ENCODE measurements around the gene HYAL4. TPM values are rescaled to one million over a fixed set of nuclear protein-coding genes. Genes with fewer than 3 reads are reported as not detected.
"Not testable (repeated sequence)": the region's sequence is repeated elsewhere in the genome, so short reads cannot be mapped to it uniquely, and the experiment has no call there.

Gene HYAL4
- total RNA-seq, 1 donor from 2014 or later = not detected

DNA sequence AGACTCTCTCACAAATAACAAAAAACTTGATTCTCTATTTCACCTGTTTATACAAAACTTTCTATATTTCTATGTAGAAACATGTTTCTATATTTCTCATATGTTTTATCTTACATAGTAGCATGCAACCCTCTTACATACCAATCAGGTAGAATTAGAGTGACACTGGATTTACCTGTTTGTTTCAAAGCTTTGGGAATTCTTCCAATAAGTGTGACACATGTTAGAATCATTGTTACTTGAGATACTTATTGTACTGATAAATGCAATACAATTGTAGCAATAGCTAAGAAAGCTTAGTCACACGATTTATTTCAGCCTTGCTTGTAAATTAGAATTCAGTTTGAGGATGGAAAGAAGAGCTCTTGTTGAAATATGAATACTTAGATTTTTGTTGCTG lies 4.9 kb downstream of the HYAL4 start:
- DNase-seq = no peak

DNA sequence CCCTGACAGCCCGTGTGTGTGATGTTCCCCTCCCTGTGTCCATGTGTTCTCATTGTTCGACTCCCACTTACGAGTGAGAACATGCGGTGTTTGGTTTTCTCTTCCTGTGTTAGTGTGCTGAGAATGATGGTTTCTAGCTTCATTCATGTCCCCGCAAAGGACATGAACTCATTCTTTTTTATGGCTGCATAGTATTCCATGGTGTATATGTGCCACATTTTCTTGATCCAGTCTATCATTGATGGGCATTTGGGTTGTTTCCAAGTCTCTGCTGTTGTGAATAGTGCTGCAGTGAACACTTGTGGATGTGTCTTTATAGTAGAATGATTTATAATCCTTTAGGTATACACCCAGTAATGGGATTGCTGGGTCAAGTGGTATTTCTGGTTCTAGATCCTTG lies 6.4 kb downstream of the HYAL4 start:
- not testable (repeated sequence) for DNase-seq

DNA sequence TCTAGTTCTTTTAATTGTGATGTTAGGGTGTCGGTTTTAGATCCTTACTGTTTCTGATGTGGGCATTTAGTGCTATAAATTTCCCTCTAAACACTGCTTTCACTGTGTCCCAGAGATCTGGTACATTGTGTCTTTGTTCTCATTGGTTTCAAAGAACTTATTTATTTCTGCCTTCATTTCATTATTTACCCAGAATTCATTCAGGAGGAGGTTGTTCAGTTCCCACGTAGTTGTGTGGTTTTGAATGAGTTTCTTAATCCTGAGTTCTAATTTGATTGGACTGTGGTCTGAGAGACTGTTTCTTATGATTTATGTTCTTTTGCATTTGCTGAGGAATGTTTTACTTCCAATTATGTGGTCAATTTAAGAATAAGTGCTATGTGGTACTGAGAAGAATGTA lies 9.3 kb downstream of the HYAL4 start:
- DNase-seq = not testable (repeated sequence)

DNA sequence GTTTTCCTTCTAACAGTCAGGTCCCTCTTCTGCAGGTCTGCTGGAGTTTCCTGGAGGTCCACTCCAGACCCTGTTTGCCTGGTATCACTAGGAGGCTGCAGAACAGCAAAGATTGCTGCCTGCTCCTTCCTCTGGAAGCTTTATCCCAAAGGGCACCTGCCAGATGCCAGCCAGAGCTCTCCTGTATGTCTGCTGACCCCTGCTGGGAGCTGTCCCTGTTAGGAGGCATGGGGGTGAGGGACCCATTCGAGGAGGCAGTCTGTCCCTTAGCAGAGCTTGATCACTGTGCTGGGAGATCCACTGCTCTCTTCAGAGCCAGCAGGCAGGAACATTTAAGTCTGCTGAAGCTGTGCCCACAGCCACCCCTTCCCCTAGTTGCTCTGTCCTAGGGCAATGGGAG lies 11.5 kb downstream of the HYAL4 start:
- DNase-seq = not testable (repeated sequence)

DNA sequence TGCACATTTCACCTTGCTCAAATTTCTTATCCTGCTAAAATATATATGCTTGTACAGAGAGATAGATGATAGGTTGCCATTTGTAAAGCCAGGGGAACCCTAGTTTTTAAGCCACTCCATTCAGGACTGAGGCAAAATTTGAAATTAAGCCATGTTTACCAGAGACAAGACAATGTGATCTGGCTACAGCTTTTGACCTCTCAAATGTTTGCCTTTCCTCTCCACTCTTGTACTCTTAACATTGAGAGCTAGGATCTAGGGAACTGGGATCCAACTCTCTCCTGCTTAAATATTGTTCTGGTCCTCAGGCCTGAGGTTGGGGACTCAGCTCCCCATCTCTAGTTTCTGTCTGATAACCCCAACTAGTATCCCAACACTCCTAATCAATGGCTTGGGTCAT lies 15.9 kb downstream of the HYAL4 start:
- DNase-seq = no peak

DNA sequence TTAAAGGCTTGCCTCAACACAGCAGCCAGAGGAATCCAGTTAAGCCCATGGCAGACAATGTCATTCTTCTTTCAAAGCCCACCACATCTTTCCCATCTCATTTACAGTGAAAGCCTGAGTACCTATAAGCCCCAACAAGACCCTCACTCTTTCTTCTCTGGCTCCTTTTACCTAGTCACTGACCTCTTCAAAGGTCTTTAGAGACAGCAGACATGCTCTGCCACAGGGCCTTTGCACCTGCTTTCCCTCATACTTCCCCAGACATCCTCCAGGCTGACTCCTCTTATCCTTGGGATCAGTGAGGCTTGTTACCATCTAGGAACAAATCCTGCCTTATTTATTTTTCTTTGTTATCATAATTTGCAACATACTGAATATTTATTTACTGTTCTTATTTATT lies 17.8 kb downstream of the HYAL4 start:
- no peak for DNase-seq

DNA sequence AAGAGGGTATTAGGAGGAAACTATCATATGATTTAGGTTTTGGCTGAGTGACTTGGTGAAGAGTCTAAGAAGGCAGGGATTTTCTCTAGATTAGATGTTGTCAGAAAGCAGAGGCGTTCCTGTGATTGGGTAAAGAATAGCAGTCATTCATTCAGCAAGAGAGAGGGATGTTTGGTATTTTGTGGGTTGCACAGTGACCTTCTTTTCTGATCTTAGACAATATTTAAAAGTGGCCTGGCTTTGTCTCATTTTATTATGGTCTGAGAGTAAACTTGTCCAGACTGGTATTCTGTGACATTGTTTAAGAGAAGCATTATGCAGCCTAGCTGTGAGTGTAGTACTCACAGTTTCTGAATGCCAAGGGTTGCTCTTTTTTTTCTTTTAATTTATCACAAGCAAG lies 18.5 kb downstream of the HYAL4 start:
- DNase-seq = no peak

DNA sequence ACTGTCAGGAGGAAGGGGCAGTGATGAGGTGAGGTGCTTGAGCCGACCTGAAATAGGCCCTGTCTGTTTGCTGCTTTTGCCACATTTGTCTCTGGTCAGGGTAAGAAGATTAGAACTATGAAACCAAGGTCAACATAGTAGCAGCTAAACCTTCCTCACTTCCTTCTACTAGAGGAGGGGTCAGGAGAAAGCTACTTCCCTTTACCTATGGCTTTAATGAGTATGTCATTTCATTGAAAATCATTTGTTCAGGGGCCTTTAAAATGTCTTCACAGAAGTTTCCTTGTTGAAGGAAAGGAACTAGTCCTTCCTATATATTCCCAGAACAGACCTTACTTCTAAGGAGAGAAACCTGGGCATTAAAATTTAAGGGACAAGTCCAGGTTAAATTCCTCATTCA lies 19.0 kb downstream of the HYAL4 start:
- DNase-seq = no peak

DNA sequence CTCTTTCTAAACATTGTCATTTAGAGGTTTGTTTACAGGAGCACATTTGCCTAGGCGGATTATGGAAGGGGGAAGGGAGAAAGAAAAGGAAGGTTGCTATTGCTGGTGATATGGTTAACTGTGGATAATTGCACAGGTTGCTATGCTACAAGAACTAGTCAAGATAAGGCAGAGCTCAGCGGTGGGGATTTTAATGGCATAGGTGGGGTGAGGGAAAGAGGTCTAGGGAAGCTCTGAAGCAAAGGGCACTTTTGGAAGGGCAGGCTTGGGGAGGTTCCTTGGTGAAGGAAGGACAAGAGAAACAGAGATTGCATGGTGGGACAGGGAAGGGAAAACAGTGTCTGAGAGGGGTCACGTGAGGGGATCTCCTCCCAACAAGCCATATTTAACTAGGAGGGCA lies 19.5 kb downstream of the HYAL4 start:
- DNase-seq = no peak

DNA sequence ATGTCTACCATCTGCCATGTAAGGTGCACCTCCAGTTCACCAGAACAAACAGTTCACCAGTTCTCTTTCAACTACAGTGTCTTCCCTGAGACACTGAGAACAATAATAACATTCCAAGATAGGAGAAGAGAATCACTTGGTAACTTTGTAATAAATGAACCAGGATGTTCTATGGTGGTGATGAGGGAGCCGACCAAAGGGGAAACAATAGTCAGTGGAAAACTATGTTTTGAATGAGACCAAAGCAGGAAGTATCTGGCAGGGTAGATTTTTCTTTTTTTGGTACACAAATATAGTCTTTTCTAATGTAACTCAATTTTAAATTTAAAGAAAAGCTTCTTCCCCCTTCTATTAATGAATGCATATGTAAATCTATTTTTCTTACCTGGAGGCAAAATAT lies 20.0 kb downstream of the HYAL4 start:
- peak; percentile 69 for DNase-seq

DNA sequence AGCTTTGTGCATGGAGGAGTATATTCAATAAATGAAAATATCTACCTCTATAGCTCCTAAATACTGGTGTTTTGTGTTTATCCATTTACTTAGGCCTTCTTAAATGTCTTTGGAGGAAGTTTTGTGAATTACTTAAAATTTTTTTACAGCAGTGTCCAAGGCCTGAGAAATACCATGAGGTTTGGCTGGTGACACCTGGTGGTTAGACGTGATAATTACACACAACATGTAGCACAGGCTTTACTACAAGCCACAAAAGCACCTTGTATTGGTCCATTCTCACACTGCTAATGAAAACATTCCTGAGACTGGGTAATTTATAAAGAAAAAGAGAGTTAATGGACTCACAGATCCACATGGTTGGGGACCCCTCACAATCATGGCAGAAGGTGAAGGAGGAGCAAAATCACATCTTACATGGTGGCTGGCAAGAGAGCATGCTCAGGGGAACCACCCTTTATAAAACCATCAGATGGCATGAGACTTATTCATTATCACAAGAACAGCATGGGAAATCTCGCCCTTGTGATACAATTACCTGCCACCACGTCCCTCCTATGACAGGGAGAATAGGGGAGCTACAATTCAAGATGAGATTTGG lies 20.6 kb downstream of the HYAL4 start:
- peak; percentile 89 for DNase-seq

DNA sequence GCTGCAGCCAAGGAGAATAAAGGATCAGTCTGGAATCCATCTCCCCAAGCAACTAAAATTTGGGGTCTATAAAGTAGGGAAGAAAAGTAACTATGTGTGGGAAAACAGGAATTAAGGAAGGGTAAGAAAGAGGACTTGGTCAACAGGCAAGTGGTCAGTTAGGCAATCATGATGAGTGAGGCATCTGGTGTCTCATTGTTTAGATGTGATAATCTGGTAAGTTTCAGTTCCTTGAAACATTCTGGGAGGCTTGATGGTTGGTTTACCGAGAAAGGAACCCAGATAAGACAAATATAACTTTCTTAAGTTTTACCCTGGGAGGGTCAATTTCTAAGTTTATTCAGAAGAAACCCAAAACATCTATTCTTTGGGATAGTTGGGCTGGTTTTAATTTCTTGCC lies 22.3 kb downstream of the HYAL4 start:
- DNase-seq = no peak

DNA sequence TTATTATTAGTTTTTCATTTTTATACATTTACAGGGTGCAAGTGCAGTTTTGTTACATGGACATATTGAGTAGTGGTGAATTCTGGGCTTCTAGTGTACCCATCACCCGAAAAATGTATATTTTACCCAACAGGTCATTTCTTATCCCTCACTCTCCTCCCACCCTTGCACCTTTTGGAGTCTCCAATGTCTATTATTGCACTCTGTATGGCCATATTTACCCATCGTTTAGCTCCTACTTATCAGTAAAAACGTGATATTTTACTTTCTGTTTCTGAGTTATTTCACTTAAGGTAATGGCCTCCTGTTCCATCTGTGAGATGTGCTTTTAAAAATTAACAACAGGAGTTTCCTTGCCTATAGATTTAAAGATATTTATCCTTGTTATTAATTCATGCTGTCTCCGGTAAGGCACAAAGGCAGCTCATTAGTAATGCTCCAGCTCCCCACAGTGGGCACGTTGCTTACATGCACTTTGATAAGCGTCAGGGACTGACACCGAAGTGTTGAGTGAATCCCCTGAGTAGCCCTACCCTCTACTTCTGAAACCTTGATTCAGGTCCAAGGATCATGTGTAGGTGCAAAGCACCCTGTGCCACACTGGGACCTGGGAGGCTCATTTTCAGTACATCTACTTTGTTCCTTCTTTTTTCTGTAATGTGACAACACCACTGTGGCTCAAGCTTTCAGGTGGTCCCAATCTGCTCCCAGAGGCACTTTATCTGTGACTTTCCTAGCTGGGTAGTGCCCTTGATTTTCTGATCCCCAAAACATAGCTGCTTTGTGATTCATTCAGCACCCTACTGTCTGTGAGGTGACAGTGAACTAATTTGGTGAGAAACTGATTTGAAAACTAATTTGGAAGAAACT lies 27.3 kb downstream of the HYAL4 start:
- DNase-seq = peak; percentile 84

DNA sequence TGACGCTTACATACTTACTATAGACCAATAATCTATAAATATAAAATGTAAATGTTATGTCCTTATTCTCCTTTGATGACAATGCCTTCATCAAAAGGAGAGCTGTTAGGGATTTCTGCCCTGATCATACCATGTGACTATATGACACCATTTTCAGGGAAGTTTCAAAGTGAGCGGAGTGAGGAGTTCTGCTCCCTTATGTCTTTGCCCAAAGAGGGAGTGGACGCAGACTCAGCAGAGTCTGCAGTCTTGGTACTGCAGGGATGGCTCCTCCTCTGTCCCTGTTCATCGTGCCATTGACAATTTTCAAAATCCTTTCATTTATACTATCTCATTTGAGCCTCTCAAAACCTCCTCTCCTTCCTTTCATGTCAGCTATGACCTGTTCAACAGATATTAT lies 27.9 kb downstream of the HYAL4 start:
- DNase-seq = no peak

DNA sequence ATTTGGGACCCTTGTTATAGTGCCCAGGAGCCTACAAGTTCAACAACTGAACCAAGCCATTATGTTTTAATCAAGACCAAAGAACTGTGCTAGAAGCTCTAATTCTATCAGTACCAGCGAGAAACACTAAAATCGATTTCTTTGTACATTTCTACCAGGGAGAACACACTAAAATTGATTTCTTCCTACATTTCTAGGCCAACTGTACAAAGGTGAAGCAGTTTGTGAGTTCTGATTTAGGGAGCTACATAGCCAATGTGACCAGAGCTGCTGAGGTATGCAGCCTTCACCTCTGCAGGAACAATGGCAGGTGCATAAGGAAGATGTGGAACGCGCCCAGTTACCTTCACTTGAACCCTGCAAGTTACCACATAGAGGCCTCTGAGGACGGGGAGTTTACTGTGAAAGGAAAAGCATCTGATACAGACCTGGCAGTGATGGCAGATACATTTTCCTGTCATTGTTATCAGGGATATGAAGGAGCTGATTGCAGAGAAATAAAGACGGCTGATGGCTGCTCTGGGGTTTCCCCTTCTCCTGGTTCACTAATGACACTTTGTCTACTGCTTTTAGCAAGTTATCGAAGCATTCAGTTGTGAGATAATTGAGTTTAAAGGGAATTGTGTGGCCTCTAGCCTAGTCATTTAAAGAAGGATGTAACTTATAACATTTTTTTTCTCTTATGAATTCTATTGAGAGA lies 31.7 kb downstream of the HYAL4 start:
- peak; percentile 52 for DNase-seq

DNA sequence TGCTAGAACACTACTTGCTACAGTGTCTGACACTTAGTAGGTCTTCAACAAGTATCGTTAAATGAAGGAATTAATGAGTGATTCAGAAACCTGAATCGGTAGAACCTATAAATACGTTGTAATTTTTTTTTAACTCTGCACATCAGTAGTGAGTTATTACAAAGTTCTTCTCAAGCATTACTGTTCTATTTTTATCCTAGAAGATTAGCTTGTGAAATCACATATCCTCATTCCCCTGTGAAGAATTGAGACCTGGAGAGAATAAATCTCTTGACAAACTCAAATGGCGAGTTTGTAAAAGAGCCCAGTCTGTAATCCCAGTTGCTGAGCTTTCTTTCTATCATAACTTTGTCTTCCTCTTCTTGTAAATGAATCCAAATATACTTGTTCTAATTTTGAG lies 34.7 kb downstream of the HYAL4 start:
- DNase-seq = no peak

DNA sequence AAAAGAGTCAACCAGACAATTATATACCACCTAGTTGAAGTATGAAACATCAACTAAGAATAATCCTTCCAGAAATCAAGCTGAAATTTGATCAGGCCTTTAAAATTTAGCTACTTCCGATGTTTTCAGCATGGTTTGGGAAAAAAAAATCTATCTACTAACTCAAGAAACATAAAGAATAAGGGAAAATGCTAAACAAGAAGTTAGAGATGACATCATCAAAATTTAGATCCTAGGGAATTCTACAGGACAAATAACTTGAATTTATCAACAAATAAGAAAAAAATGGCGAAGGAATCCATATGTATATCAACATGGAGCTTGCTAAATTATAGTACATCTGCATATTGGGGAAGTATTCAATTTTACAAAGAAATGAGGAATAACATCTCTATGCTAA lies 36.3 kb downstream of the HYAL4 start:
- no peak for DNase-seq

DNA sequence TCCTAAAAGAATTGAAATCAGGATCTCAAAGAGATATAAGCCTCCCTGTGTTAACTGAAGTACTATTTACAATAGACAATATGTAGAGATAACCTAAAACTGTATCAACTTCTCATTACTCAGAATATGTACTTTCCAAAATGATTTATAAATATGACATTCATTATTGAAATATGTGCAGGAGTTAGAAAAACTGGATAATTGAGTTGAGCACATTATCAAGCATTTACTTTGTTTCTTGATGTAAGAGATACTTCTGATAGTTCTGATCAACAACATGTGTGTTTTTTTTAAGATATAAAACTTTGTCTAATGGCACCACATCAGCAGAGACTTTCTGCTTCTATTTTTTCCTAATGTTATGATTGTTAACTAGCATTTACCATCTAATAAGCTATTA lies 38.2 kb downstream of the HYAL4 start:
- DNase-seq = no peak

DNA sequence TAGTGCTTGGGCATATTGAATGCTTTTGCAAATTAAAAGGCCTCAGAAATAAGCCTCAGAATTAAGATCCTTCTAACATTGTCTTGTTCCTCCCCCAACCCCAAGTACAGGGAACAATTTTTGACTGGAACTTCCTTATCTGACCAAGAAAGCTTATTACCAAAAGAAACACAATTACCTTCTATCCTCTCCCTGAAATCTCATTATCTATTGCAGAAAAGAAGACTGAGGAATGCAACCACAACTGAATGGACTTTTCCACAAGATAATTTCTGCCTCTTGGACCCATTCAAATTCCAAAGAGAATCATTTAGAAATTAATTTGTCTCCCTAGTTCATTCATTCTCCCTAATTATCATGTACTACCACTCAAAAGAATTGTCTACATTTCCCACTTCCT lies 43.2 kb downstream of the HYAL4 start:
- no peak for DNase-seq

DNA sequence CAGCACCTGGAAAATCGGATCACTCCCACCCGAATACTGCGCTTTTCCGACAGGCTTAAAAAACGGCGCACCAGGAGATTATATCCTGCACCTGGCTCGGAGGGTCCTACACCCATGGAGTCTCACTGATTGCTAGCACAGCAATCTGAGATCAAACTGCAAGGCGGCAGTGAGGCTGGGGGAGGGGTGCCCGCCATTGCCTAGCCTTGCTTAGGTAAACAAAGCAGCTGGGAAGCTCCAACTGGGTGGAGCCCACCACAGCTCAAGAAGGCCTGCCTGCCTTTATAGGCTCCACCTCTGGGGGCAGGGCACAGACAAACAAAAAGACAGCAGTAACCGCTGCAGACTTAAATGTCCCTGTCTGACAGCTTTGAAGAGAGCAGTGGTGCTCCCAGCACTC lies 49.8 kb downstream of the HYAL4 start:
- not testable (repeated sequence) for DNase-seq

DNA sequence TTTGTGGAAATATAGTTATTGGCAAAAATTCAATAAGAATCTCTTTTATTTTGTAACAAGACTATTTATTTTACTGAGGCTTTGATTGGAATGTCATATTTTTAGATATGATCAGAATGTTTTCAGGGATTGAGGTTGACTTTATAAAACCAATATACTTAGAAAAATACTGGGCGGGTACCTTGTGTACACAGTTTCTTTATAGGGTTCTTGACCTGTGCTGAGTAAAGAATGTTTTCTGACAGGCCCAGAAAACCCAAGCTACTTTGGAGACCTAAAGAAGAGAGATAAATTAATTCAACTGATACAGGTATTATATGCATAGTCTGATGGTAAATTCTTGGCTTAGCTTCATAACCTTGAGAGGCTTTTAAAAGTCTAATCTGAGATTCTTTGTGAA lies 56.1 kb downstream of the HYAL4 start:
- DNase-seq = no peak

DNA sequence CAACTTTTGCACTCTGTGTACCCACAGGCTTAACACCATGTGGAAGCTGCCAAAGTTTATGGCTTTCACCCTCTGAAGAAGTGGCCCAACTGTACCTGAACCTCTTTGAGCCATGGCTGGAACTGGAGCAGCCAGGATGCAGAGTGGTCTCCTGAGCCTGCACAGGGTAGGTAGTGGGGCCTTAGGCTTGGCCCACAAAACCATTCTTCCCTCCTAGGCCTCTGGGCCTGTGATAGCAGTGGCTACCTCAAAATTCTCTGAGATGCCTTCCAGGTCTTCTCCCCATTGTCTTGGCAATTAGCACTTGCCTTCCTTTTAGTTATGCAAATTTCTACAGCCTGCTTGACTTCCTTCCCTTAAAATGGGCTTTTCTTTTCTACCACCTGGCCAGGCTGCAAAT lies 60.7 kb downstream of the HYAL4 start:
- DNase-seq = no peak

DNA sequence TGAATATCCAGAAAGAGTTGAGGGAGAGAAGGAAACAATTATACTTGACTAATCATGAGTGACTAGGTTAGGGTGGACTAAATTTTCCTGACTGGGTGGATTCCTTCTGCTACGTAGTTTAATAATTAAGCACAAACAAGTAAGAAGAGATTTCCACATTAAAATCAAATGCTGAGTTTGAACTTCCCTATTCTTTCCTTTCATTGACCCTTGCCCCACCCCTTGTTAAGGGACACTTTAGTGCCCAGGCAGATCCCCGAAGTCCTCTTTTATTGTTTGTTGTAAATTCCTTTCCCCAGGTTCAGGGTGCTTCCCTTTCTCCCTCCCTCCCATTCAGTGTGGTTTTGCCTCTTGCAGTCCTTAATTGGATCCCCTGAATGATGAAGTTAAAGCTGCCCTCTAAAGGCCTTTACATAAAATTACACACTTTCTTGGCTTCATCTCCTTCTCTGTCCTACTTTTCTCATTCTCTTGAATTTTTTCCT lies 71.3 kb downstream of the HYAL4 start:
- DNase-seq = peak; percentile 39

DNA sequence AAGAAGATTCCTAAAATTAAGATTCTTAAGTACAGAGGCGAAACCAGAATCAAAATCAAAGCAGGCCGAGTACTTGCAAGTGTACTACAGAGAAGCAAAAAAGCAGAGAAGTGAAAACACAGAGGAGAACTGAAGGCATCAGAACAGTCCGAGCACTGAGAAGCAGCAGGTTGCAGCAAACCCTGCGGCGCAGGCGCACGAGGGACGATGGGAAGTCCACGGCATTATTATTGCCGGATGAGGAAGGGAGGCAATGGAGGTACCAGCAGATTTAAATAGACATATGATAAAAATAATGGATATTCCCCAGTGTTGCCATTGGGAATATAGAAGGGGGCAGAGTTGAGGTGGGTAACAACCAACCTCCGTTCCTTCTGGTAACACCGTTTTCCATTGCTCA lies 72.9 kb downstream of the HYAL4 start:
- DNase-seq = no peak
